Endothelial cell of umbilical vein (primary cell): Measurements from ENCODE around the gene CTSH. TPM values are rescaled to one million over a fixed set of nuclear protein-coding genes. Genes with fewer than 3 reads are reported as not detected.

Source experiments
- BruUV-seq: library from RNA; stranded (reverse); fragments of 400-500 nt; replicated peaks from 2 replicates; lab custom pipeline; 2021; lab: Mats Ljungman, UMichigan
- CTCF ChIA-PET: fragments of 300-600, 350-600 bp; sonication (Branson Sonifier 250); formaldehyde crosslinking; loops from one replicate; lab custom pipeline; 2021; ENCODE audit warnings: antibody characterized with exemption, inconsistent platforms; lab: Charles Lee
- POLR2A ChIA-PET: fragments of 300-600, 350-600 bp; sonication (Branson Sonifier 250); formaldehyde crosslinking; loops from one replicate; lab custom pipeline; 2021; ENCODE audit warnings: antibody characterized with exemption, inconsistent platforms; lab: Charles Lee
- DNase-seq: peaks from one replicate; pipeline ENCODE4 v3.0.0-alpha.2; 2011; ENCODE audit warnings: low read depth, low spot score
- FAIRE-seq: peaks from 2 replicates; lab custom pipeline; 2011; peaks lifted over from hg19 to GRCh38; lab: Jason Lieb, UNC
- H2AFZ ChIP-seq: 2 replicates; pipeline ENCODE4 v1.6.0; 2012; ENCODE audit warnings: low read depth, low read length, control low read depth, inconsistent platforms
- H3K27ac ChIP-seq: 2 replicates; pipeline ENCODE4 v1.5.1; 2011; ENCODE audit warnings: low read depth, mild to moderate bottlenecking, control low read depth, low read length, moderate library complexity; ENCODE audit not compliant: insufficient read depth
- H3K27me3 ChIP-seq, 2 experiments: 2 replicates each; pipeline versions ENCODE4 v1.6.0 to v1.6.1; 2011; ENCODE audit warnings: low read length in 2 of 2, mixed read lengths in 1 of 2; ENCODE audit not compliant: control insufficient read depth in 2 of 2, insufficient read depth in 2 of 2
- H3K36me3 ChIP-seq, 2 experiments: 2 replicates in 1 of 2; 3 replicates in 1 of 2; pipeline ENCODE4 v1.5.1; 2011; ENCODE audit warnings: low read length in 2 of 2, mild to moderate bottlenecking in 1 of 2, moderate library complexity in 1 of 2; ENCODE audit not compliant: control insufficient read depth in 2 of 2, insufficient read depth in 2 of 2; ENCODE audit errors: extremely low read depth in 1 of 2
- H3K4me1 ChIP-seq: 3 replicates; pipeline ENCODE4 v1.5.1; 2011; ENCODE audit warnings: mild to moderate bottlenecking, low read length; ENCODE audit not compliant: control insufficient read depth, insufficient read depth; ENCODE audit errors: extremely low read depth
- H3K4me2 ChIP-seq: 2 replicates; pipeline ENCODE4 v1.6.1; 2011; ENCODE audit warnings: low read length, control low read depth, mixed read lengths; ENCODE audit not compliant: insufficient read depth
- H3K4me3 ChIP-seq, 3 experiments: fragments of 200-600 bp in 1 of 3; sonication (generic), shearing (Covaris generic) in 1 of 3; replicated peaks in 1 of 3; 2 replicates each; pipeline ENCODE4 v1.5.1; 2011 to 2016; ENCODE audit warnings: control low read depth in 3 of 3, low read length in 3 of 3, mild to moderate bottlenecking in 2 of 3, inconsistent platforms in 1 of 3, low read depth in 1 of 3, moderate library complexity in 1 of 3; ENCODE audit not compliant: insufficient read depth in 1 of 3
- H3K79me2 ChIP-seq: 2 replicates; pipeline ENCODE4 v1.6.0; 2012; ENCODE audit warnings: low read length, inconsistent platforms; ENCODE audit not compliant: control insufficient read depth, insufficient read depth
- H3K9ac ChIP-seq: replicated peaks from 2 replicates; pipeline ENCODE3; 2011; ENCODE audit warnings: low read length, control low read depth; ENCODE audit not compliant: insufficient read depth; ENCODE audit errors: extremely low read depth
- H3K9me1 ChIP-seq: replicated peaks from 3 replicates; pipeline ENCODE4 v1.6.0; 2011; ENCODE audit warnings: mild to moderate bottlenecking, low read length; ENCODE audit not compliant: control insufficient read depth, insufficient read depth; ENCODE audit errors: extremely low read depth
- H3K9me3 ChIP-seq: replicated peaks from 2 replicates; pipeline ENCODE4 v1.5.1; 2012; ENCODE audit warnings: low read length, inconsistent platforms; ENCODE audit not compliant: control insufficient read depth, insufficient read depth
- H4K20me1 ChIP-seq: replicated peaks from 2 replicates; pipeline ENCODE3; 2011; ENCODE audit warnings: mild to moderate bottlenecking, low read length; ENCODE audit not compliant: control insufficient read depth, insufficient read depth; ENCODE audit errors: extremely low read depth
- CTCF ChIP-seq, 2 donors: IDR thresholded peaks; 1 replicate in 1 of 2; 2 replicates in 1 of 2; pipeline ENCODE4 v1.5.1; 2011; ENCODE audit warnings: low read length in 2 of 2, mild to moderate bottlenecking in 2 of 2, moderate library complexity in 2 of 2, control low read depth in 1 of 2, inconsistent platforms in 1 of 2, low read depth in 1 of 2; ENCODE audit not compliant: insufficient read depth in 1 of 2; ENCODE audit errors: extremely low read depth in 1 of 2
- EZH2 ChIP-seq: IDR thresholded peaks from 2 replicates; pipeline ENCODE4 v1.6.1; 2012; ENCODE audit warnings: borderline replicate concordance, low read depth, mild to moderate bottlenecking, moderate library complexity, low read length, inconsistent platforms; ENCODE audit not compliant: severe bottlenecking
- FOS ChIP-seq: IDR thresholded peaks from 2 replicates; pipeline ENCODE4 v1.6.1; 2011; ENCODE audit warnings: mild to moderate bottlenecking, low read length, moderate library complexity, borderline replicate concordance; ENCODE audit not compliant: insufficient read depth
- GATA2 ChIP-seq: IDR thresholded peaks from 2 replicates; pipeline ENCODE4 v1.7.0; 2011; ENCODE audit warnings: low read depth, mild to moderate bottlenecking, moderate library complexity, mixed read lengths, low read length; ENCODE audit not compliant: insufficient read length, insufficient read depth
- JUN ChIP-seq: IDR thresholded peaks from 2 replicates; pipeline ENCODE4 v1.6.1; 2011; ENCODE audit warnings: borderline replicate concordance, low read depth; ENCODE audit not compliant: insufficient read length, insufficient read depth
- MAX ChIP-seq: IDR thresholded peaks from 2 replicates; pipeline ENCODE4 v1.6.1; 2011; ENCODE audit not compliant: insufficient read depth, insufficient read length
- MYC ChIP-seq: IDR thresholded peaks from one replicate; pipeline ENCODE4 v1.6.1; 2011; ENCODE audit warnings: mild to moderate bottlenecking, low read depth, low read length
- POLR2A ChIP-seq: IDR thresholded peaks from 2 replicates; pipeline ENCODE4 v1.6.1; 2012; ENCODE audit warnings: low read depth, mild to moderate bottlenecking, control low read depth, low read length
- POLR2AphosphoS5 ChIP-seq: IDR thresholded peaks from 2 replicates; pipeline ENCODE4 v1.6.1; 2012; ENCODE audit warnings: low read depth, mild to moderate bottlenecking, control low read depth, low read length, moderate library complexity; ENCODE audit not compliant: insufficient read depth
- dilution Hi-C: fragments of 300-500 bp; cut with MboI; formaldehyde crosslinking; loops from one replicate; pipeline ENCODE4 v1.15.0; 2019; ENCODE audit warnings: low sequenced_read_pairs; ENCODE audit not compliant: extremely low pct_ligation_motif_present
- intact Hi-C: fragments of 100-400 bp; cut with micrococcal nuclease; formaldehyde crosslinking; loops from one replicate; pipeline ENCODE4 v1.10.0; 2022
- polyA plus RNA-seq, 4 experiments: library from polyadenylated mRNA; depleted of rRNA in 3 of 4; stranded (reverse) in 3 of 4; unstranded in 1 of 4; fragments of >200 nt; gene quantifications; 2 replicates each; pipeline versions ENCODE4 v1.2.1 to v1.2.3, GENCODE V29; 2011 to 2012; ENCODE audit warnings: missing spikeins in 1 of 4
- total RNA-seq: library from RNA; stranded (reverse); gene quantifications from 2 replicates; pipeline ENCODE4 v1.2.3, GENCODE V29; 2021

The CTSH gene
- total and polyA plus RNA-seq, 2 donors (not counting 3 experiments of a cell fraction or from before 2014, with no cell fraction given): 7.0 to 7.4 TPM

GRCh38 chr15:78913012-78913411 is 31.8 kb downstream of the CTSH start:
- intact Hi-C loops: no loop called here
- Histone ChIP-seq H3K36me3 (peaks cover 25 to 54% of the 10 kb centered on the region in 2 experiments), H3K4me1 (no peaks in the 10 kb centered on the region), H3K9me3 (no peaks in the 10 kb centered on the region), H3K27ac (no peak overlapping the region), H3K9me1 (no peaks in the 10 kb centered on the region), H4K20me1 (no peaks in the 10 kb centered on the region), H3K79me2 (peaks cover 10% of the 10 kb centered on the region), H3K4me2 (no peak overlapping the region), H3K4me3 (no peak overlapping the region), H3K27me3 (no peaks in the 10 kb centered on the region), H2AFZ (no peak overlapping the region), H3K9ac (no peak overlapping the region)
- POLR2A ChIA-PET: no interaction called here
- TF ChIP-seq POLR2A: no peak
- TF ChIP-seq GATA2: no peak
- no peak for TF ChIP-seq POLR2AphosphoS5
- TF ChIP-seq EZH2: no peak
- TF ChIP-seq JUN: no peak
- TF ChIP-seq CTCF (IDR thresholded peaks at IDR 0.05; ENCODE audit: extremely low read depth in 1 of 2, insufficient read depth in 1 of 2, low read depth in 1 of 2, low read length in 2 of 2): no peak
- TF ChIP-seq MYC: no peak
- no peak for TF ChIP-seq MAX
- no peak for TF ChIP-seq FOS
- no TSS peak for BruUV-seq
- DNase-seq: no peak
- dilution Hi-C loops: no loop called here
- CTCF ChIA-PET: interaction anchor here (1.7 to 7.4 kb wide), 2 partner anchors 94 to 272 kb away, joined by 5 to 86 read pairs; no protein-coding TSS in a partner anchor
- no peak for FAIRE-seq
